ENCODE results near the gene MYMX. TPM values are rescaled to one million over a fixed set of nuclear protein-coding genes. Genes with fewer than 3 reads are reported as not detected.

Gene MYMX
- total RNA-seq, 1 donor from 2014 or later = 0.91 TPM

DNA sequence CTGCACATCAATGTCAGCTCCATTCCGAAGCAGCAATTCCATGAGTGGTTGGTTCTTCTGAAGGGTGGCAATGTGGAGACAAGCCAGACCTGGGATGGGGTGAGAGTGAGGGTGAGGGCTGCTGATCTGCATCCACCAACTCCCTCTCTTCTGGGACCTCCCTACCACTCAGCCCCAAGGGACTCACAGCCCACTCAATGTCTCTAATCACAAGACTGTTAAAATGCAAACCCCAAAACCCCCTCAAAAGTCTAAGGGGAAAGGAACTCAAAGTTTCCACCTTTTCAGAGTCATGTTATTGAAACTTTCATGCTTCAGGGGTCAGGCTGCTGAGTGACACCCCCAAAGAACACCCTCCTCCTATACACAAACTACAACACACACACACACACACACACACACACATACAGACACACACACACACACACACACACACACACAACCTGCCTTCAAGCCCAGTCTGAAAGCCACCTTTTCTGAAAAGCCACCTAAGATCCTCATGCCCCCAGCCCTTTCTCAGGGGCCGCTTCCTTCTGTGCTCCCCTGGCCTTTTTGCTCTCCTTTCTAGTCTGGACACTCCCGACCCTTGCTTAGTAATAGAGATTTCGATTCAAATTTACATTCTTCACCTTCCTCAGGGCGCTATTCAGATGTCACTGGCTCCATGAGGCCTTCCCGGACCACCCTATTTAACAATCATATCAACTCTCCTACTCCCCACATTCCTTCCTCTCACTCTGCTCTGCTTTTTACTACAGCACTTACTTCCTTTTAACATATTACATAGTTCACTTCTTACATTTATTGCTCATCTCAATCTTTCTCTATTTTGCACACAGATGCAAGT is 43.9 kb downstream of the MYMX start:
- no peak overlapping the region for H3K27ac Mint-ChIP-seq (ENCODE audit: unreplicated experiment)
- peak overlapping the region; percentile 18 for H3K4me3 Mint-ChIP-seq (ENCODE audit: unreplicated experiment)
- TF ChIP-seq, protein P1, sequence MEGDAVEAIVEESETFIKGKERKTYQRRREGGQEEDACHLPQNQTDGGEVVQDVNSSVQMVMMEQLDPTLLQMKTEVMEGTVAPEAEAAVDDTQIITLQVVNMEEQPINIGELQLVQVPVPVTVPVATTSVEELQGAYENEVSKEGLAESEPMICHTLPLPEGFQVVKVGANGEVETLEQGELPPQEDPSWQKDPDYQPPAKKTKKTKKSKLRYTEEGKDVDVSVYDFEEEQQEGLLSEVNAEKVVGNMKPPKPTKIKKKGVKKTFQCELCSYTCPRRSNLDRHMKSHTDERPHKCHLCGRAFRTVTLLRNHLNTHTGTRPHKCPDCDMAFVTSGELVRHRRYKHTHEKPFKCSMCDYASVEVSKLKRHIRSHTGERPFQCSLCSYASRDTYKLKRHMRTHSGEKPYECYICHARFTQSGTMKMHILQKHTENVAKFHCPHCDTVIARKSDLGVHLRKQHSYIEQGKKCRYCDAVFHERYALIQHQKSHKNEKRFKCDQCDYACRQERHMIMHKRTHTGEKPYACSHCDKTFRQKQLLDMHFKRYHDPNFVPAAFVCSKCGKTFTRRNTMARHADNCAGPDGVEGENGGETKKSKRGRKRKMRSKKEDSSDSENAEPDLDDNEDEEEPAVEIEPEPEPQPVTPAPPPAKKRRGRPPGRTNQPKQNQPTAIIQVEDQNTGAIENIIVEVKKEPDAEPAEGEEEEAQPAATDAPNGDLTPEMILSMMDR (IDR thresholded peaks at IDR 0.05; ENCODE audit: partially characterized antibody, unreplicated experiment) = no peak
- peaks cover 6% of the 10 kb centered on the region for H3K36me3 Mint-ChIP-seq (ENCODE audit: unreplicated experiment)
- H3K9me3 Mint-ChIP-seq (ENCODE audit: unreplicated experiment) = peaks cover 16% of the 10 kb centered on the region
- no peak for DNase-seq
- peaks cover 39% of the 10 kb centered on the region for H3K4me1 Mint-ChIP-seq (ENCODE audit: low read depth, unreplicated experiment)
- H3K27me3 Mint-ChIP-seq (ENCODE audit: unreplicated experiment) = peaks cover 21% of the 10 kb centered on the region

DNA sequence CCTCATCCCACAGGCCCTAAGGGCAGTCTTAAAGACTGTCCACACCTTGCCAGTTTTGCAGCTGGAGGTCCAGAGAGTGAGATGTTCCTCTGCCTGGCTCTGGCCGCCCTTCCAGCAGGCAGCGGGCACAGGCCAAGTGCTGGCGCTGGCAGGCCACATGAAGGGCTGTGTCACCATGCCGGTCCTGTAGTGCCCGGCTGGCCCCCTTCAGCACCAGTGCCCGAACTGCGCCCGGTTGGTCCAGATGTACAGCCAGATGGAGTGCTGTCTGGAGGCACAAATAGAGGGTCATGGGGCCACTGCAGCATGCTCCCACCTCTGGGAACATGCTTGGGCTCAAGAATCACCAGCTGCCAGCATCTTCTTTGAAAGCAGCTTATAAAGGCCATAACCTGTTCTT is 44.9 kb downstream of the MYMX start:
- Mint-ChIP-seq H3K36me3 (ENCODE audit: unreplicated experiment) (peaks cover 6% of the 10 kb centered on the region), H3K27me3 (ENCODE audit: unreplicated experiment) (peaks cover 21% of the 10 kb centered on the region), H3K4me3 (ENCODE audit: unreplicated experiment) (no peak overlapping the region), H3K4me1 (ENCODE audit: low read depth, unreplicated experiment) (peaks cover 34% of the 10 kb centered on the region), H3K9me3 (ENCODE audit: unreplicated experiment) (peaks cover 11% of the 10 kb centered on the region), H3K27ac (ENCODE audit: unreplicated experiment) (no peak overlapping the region)
- DNase-seq = no peak
- TF ChIP-seq, protein P1 (IDR thresholded peaks at IDR 0.05; ENCODE audit: partially characterized antibody, unreplicated experiment) = no peak

DNA sequence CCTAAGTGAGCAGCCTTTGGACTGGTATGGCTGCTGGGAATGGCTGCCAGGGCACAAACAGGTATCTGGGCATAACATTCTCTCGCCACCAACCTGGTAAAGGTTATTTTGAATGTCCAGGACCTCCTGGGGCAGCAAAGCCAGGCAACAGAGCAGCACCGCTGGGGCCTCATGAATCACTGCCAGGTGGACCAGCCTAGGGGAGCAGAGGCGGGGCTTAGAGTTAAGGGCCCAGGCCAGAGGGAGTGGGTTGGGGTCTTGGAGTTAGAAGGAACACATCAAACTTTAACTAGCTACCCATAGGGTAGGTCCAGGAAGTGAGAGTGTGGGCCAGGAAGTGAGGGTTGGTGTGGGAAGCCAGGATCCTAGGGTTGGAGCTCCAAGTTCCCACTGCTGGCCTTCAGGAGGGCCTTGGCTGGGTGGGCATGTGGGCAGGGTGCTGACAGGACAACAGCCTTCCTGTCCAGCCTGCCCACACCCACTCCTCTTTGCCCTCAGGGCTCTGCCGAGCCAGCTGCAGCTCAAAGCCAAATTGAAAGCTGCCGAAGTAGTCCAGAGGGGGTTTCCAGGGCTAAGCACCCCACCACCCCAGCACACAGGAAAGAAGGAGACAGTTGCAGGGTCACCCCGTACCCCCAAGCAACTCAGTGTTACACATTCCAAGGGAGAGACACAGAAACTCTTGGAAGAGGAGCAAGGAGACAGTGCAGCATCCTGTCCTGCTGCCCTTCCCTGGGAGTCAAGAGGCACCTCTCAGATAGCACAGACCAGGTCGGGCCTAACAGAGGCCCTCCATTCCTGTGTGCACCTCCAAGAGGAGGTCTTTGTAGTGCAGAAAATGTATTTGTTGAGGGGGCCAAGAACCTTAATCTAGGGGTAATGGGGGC is 46.0 kb downstream of the MYMX start:
- TF ChIP-seq, protein P1 (IDR thresholded peaks at IDR 0.05; ENCODE audit: partially characterized antibody, unreplicated experiment) = no peak
- peaks cover 21% of the 10 kb centered on the region for H3K27me3 Mint-ChIP-seq (ENCODE audit: unreplicated experiment)
- peaks cover 6% of the 10 kb centered on the region for H3K36me3 Mint-ChIP-seq (ENCODE audit: unreplicated experiment)
- H3K4me3 Mint-ChIP-seq (ENCODE audit: unreplicated experiment) = peak overlapping the region; percentile 94
- H3K9me3 Mint-ChIP-seq (ENCODE audit: unreplicated experiment) = peaks cover 9% of the 10 kb centered on the region
- peaks cover 33% of the 10 kb centered on the region for H3K4me1 Mint-ChIP-seq (ENCODE audit: low read depth, unreplicated experiment)
- no peak for DNase-seq
- peak overlapping the region; percentile 50 for H3K27ac Mint-ChIP-seq (ENCODE audit: unreplicated experiment)

DNA sequence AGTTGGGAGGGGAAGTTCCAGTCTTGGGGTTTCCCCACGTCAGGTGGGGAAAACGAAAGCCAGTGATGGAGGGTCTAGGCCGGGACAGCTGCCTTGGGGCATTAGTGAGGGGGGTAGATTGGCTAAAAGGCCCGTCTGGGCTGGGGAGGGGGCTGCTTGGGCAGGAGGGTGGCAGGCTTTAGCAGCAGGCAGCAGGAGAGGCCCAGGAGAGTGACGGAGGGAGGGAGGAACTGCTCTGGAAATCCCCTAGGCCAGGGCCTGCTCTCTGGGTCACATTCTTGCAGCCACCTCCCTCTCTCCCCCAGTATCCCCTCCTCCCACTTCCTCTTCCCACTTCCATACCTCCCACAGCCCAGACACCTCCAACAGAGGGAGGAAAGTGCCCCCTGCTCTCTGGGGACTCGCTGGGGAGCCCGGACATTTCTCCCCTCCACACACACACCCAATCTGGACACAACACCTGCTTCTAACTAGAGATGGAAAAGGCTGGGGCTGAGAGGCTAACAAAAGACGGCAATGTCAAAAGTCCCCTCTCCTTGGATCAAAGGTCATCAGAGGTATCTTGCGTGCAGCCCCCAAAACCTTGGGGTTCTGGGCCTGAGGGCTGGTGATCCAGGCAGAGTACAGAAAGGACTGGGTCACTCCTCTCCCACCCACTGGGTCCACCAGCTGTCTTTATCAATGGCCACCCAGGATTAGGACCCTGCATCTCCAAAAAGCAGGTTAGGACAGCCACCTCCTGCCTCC is 46.8 kb downstream of the MYMX start:
- peak overlapping the region; percentile 94 for H3K4me3 Mint-ChIP-seq (ENCODE audit: unreplicated experiment)
- H3K27ac Mint-ChIP-seq (ENCODE audit: unreplicated experiment) = peak overlapping the region; percentile 50
- no peak for DNase-seq
- peaks cover 28% of the 10 kb centered on the region for H3K4me1 Mint-ChIP-seq (ENCODE audit: low read depth, unreplicated experiment)
- peaks cover 5% of the 10 kb centered on the region for H3K9me3 Mint-ChIP-seq (ENCODE audit: unreplicated experiment)
- peaks cover 16% of the 10 kb centered on the region for H3K27me3 Mint-ChIP-seq (ENCODE audit: unreplicated experiment)
- TF ChIP-seq, protein P1 (IDR thresholded peaks at IDR 0.05; ENCODE audit: partially characterized antibody, unreplicated experiment) = no peak
- peaks cover 6% of the 10 kb centered on the region for H3K36me3 Mint-ChIP-seq (ENCODE audit: unreplicated experiment)

Measured in glutamatergic neuron (in vitro differentiated cells).